ENCODE results near the gene PNPT1.

Gene PNPT1

DNA sequence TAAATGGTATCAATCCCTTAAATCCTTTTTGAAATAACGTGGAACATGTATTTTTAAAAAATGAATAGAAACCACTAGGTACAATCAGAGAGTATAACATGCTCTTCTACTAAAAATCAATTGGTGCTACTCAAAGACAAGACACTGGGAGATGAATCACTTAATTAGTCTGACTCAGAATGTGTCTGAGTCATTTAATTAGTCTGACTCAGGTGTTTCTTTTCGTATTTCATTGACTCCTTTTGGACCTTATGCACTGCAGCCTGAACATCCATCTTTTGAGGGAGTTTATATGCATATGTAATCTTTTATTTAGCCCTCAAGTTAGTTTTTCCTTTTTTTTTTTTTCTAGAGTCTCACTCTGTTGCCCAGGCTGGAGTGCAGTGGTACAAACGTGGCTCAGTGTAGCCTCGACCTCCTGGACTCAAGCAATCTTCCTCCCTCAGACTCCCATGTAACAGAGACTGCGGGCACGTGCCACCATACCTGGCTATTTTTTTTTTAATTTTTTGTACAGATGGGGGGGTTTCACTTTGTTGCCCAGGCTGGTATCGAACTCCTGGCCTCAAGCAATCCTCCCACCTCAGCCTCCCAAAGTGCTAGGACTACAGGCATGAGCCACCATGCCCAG, 102.7 kb downstream of the PNPT1 start (continued):
- TF ChIP-seq ZNF10 (tag by site-specific recombination; IDR thresholded peaks at IDR 0.05) (no peak), ZNF248 (tag by site-specific recombination; IDR thresholded peaks at IDR 0.05) (no peak), ZFP41 (tag by site-specific recombination; IDR thresholded peaks at IDR 0.05; ENCODE audit: borderline replicate concordance) (no peak), ZBTB20 (tag by site-specific recombination; IDR thresholded peaks at IDR 0.05) (no peak), SALL2 (tag by site-specific recombination; IDR thresholded peaks at IDR 0.05; ENCODE audit: borderline replicate concordance) (no peak), ZNF366 (tag by site-specific recombination; conservative IDR thresholded peaks at IDR 0.05) (0 out of 2 replicates have a peak, but pooled peaks have one; percentile 19), ZNF24 (tag by site-specific recombination; IDR thresholded peaks at IDR 0.05) (no peak), ZNF768 (tag by site-specific recombination; IDR thresholded peaks at IDR 0.05) (no peak), ZNF221 (tag by site-specific recombination; IDR thresholded peaks at IDR 0.05; ENCODE audit: borderline replicate concordance) (no peak), MYNN (tag by site-specific recombination; IDR thresholded peaks at IDR 0.05; ENCODE audit: borderline replicate concordance) (no peak), ZNF155 (tag by site-specific recombination; IDR thresholded peaks at IDR 0.05) (no peak), ZNF621 (tag by site-specific recombination; IDR thresholded peaks at IDR 0.05) (no peak)
- TF ChIP-seq, protein P1, sequence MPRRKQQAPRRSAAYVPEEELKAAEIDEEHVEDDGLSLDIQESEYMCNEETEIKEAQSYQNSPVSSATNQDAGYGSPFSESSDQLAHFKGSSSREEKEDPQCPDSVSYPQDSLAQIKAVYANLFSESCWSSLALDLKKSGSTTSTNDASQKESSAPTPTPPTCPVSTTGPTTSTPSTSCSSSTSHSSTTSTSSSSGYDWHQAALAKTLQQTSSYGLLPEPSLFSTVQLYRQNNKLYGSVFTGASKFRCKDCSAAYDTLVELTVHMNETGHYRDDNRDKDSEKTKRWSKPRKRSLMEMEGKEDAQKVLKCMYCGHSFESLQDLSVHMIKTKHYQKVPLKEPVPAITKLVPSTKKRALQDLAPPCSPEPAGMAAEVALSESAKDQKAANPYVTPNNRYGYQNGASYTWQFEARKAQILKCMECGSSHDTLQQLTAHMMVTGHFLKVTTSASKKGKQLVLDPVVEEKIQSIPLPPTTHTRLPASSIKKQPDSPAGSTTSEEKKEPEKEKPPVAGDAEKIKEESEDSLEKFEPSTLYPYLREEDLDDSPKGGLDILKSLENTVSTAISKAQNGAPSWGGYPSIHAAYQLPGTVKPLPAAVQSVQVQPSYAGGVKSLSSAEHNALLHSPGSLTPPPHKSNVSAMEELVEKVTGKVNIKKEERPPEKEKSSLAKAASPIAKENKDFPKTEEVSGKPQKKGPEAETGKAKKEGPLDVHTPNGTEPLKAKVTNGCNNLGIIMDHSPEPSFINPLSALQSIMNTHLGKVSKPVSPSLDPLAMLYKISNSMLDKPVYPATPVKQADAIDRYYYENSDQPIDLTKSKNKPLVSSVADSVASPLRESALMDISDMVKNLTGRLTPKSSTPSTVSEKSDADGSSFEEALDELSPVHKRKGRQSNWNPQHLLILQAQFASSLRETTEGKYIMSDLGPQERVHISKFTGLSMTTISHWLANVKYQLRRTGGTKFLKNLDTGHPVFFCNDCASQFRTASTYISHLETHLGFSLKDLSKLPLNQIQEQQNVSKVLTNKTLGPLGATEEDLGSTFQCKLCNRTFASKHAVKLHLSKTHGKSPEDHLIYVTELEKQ (tag by site-specific recombination; IDR thresholded peaks at IDR 0.05; ENCODE audit: borderline replicate concordance) = 0 out of 2 replicates have a peak, but pooled peaks have one; percentile 17
- TF ChIP-seq, protein P2, sequence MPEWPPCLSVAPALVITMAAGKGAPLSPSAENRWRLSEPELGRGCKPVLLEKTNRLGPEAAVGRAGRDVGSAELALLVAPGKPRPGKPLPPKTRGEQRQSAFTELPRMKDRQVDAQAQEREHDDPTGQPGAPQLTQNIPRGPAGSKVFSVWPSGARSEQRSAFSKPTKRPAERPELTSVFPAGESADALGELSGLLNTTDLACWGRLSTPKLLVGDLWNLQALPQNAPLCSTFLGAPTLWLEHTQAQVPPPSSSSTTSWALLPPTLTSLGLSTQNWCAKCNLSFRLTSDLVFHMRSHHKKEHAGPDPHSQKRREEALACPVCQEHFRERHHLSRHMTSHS (tag by site-specific recombination; IDR thresholded peaks at IDR 0.05) = no peak
- TF ChIP-seq, protein P3, sequence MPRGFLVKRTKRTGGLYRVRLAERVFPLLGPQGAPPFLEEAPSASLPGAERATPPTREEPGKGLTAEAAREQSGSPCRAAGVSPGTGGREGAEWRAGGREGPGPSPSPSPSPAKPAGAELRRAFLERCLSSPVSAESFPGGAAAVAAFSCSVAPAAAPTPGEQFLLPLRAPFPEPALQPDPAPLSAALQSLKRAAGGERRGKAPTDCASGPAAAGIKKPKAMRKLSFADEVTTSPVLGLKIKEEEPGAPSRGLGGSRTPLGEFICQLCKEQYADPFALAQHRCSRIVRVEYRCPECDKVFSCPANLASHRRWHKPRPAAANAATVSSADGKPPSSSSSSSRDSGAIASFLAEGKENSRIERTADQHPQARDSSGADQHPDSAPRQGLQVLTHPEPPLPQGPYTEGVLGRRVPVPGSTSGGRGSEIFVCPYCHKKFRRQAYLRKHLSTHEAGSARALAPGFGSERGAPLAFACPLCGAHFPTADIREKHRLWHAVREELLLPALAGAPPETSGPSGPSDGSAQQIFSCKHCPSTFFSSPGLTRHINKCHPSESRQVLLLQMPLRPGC (tag by site-specific recombination; IDR thresholded peaks at IDR 0.05) = 0 out of 2 replicates have a peak, but pooled peaks have one; percentile 21

DNA sequence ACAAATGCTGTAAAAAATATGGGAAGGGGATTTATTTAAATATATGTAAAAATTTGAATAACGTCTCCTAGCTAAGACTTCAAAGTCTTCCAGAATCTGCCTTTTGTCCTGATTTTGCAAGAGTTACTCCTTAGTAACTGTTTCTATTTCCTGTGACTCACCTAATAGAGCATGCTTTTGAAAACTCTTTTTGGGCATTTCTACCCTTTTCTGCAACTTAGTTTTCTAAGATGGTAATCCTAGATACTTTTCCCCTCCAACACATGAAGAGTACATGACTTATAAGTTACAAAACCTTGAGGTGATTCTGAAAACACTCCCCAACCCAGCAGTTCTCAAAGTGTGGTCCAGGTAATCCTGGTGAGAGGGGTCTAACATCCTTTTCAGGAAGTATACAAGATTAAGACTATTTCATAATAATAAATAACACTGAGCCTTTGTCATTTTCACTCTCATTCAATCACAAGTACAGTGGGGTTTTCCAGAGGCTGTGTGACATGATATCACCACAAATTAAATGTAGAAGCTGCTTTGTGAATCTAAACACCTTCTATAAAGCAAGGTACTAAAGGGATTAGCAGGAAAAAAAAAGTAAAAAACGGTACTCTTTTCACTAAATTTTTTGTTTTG, 108.1 kb downstream of the PNPT1 start:
- peaks cover 14 to 18% of the 10 kb centered on the region in 2 experiments for H3K36me3 ChIP-seq (ENCODE audit: control insufficient read depth in 2 of 2, insufficient read depth in 1 of 2, low read length in 2 of 2)
- ChIA-PET CTCF (no interaction called here), POLR2A (no interaction called here)
- H3K4me3 ChIP-seq (ENCODE audit: low read depth, low read length) = no peak overlapping the region
- peaks cover 5% of the 10 kb centered on the region; the same call in 1 of the 2 replicates for H3K4me1 ChIP-seq (ENCODE audit: control insufficient read depth, insufficient read depth, low read length)
- H3K27ac ChIP-seq (ENCODE audit: extremely low read depth, low read depth, low read length) = no peak overlapping the region
- H3K9me3 ChIP-seq (ENCODE audit: control insufficient read depth, insufficient read depth, low read depth, low read length) = no peaks in the 10 kb centered on the region
- TF ChIP-seq, protein P4, sequence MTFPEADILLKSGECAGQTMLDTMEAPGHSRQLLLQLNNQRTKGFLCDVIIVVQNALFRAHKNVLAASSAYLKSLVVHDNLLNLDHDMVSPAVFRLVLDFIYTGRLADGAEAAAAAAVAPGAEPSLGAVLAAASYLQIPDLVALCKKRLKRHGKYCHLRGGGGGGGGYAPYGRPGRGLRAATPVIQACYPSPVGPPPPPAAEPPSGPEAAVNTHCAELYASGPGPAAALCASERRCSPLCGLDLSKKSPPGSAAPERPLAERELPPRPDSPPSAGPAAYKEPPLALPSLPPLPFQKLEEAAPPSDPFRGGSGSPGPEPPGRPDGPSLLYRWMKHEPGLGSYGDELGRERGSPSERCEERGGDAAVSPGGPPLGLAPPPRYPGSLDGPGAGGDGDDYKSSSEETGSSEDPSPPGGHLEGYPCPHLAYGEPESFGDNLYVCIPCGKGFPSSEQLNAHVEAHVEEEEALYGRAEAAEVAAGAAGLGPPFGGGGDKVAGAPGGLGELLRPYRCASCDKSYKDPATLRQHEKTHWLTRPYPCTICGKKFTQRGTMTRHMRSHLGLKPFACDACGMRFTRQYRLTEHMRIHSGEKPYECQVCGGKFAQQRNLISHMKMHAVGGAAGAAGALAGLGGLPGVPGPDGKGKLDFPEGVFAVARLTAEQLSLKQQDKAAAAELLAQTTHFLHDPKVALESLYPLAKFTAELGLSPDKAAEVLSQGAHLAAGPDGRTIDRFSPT (tag by site-specific recombination; IDR thresholded peaks at IDR 0.05) = no peak
- TF ChIP-seq MYNN (tag by site-specific recombination; IDR thresholded peaks at IDR 0.05; ENCODE audit: borderline replicate concordance) = no peak
- TF ChIP-seq, protein P1 (tag by site-specific recombination; IDR thresholded peaks at IDR 0.05; ENCODE audit: borderline replicate concordance) = no peak
- TF ChIP-seq, protein P3 (tag by site-specific recombination; IDR thresholded peaks at IDR 0.05) = no peak
- TF ChIP-seq, protein P5, sequence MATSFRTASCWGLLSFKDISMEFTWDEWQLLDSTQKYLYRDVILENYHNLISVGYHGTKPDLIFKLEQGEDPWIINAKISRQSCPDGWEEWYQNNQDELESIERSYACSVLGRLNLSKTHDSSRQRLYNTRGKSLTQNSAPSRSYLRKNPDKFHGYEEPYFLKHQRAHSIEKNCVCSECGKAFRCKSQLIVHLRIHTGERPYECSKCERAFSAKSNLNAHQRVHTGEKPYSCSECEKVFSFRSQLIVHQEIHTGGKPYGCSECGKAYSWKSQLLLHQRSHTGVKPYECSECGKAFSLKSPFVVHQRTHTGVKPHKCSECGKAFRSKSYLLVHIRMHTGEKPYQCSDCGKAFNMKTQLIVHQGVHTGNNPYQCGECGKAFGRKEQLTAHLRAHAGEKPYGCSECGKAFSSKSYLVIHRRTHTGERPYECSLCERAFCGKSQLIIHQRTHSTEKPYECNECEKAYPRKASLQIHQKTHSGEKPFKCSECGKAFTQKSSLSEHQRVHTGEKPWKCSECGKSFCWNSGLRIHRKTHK (tag by site-specific recombination; IDR thresholded peaks at IDR 0.05) = no peak

All from HEK293 (cell line).